ENCODE measurements around the gene TMSB10. TPM values are rescaled to one million over a fixed set of nuclear protein-coding genes. Genes with fewer than 3 reads are reported as not detected.

TMSB10 gene
- total and polyA plus RNA-seq, 2 experiments from 2014 or later: 2,879 to 2,904 TPM

DNA sequence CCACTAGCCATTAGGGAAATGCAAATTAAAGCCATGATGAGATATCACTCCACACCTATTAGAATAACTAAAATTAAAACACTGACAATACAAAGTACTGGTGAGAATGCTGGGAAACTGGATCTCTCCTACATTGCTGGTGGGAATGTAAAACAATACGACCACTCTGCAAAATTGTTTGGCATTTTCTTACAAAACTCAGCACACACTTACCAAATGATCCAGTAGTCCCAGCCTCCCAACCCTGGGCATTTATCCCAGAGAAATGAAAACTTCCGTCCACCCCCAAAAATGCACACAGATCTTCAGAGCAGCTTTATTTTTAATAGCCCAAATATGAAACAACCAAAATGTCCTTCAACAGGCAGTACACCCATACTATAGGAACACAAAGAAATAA is 8.9 kb upstream of the TMSB10 start:
- H3K27ac ChIP-seq: no peak overlapping the region
- no peaks in the 10 kb centered on the region for H3K9me3 ChIP-seq (ENCODE audit: low read depth)
- H3K27me3 ChIP-seq: no peaks in the 10 kb centered on the region
- 82% methylated on average over 2 of the region's 2 CpGs for WGBS (ENCODE audit: low lambda C conversion rate, missing lambda C conversion rate)
- H4K20me1 ChIP-seq (ENCODE audit: insufficient read depth, poor library complexity, severe bottlenecking): no peaks in the 10 kb centered on the region
- no peaks in the 10 kb centered on the region for H3K79me2 ChIP-seq
- no peak for TF ChIP-seq EZH2phosphoT487 (IDR thresholded peaks at IDR 0.05; ENCODE audit: low read depth, severe bottlenecking, unreplicated experiment)
- TF ChIP-seq EZH2 (IDR thresholded peaks at IDR 0.05; ENCODE audit: borderline replicate concordance): no peak
- TF ChIP-seq CTCF (IDR thresholded peaks at IDR 0.05; ENCODE audit: poor library complexity): no peak
- H3K4me2 ChIP-seq: no peak overlapping the region
- no peak overlapping the region for H2AFZ ChIP-seq
- H3K9me2 ChIP-seq (replicated peaks; ENCODE audit: insufficient read depth): no peaks in the 10 kb centered on the region
- no peak for DNase-seq (ENCODE audit: low spot score)
- peaks cover 10% of the 10 kb centered on the region for H3K4me1 ChIP-seq (ENCODE audit: insufficient read depth)
- no peaks in the 10 kb centered on the region for H3K36me3 ChIP-seq (replicated peaks; ENCODE audit: insufficient read depth, low read depth)
- no peak overlapping the region for H3K4me3 ChIP-seq

- H3K79me2 ChIP-seq: no peaks in the 10 kb centered on the region
- no peaks in the 10 kb centered on the region for H3K9me3 ChIP-seq (ENCODE audit: low read depth)
- no peak overlapping the region for H3K4me3 ChIP-seq
- H3K27ac ChIP-seq: peak overlapping the region; percentile 72
- TF ChIP-seq EZH2 (IDR thresholded peaks at IDR 0.05; ENCODE audit: borderline replicate concordance): no peak
- TF ChIP-seq CTCF (IDR thresholded peaks at IDR 0.05; ENCODE audit: poor library complexity): no peak
- TF ChIP-seq EZH2phosphoT487 (IDR thresholded peaks at IDR 0.05; ENCODE audit: low read depth, severe bottlenecking, unreplicated experiment): no peak
- no peaks in the 10 kb centered on the region for H4K20me1 ChIP-seq (ENCODE audit: insufficient read depth, poor library complexity, severe bottlenecking)
- peaks cover 10% of the 10 kb centered on the region for H3K4me1 ChIP-seq (ENCODE audit: insufficient read depth)
- H3K9me2 ChIP-seq (replicated peaks; ENCODE audit: insufficient read depth): no peaks in the 10 kb centered on the region
- H3K36me3 ChIP-seq (replicated peaks; ENCODE audit: insufficient read depth, low read depth): no peaks in the 10 kb centered on the region
- no peak overlapping the region for H2AFZ ChIP-seq
- no peak overlapping the region for H3K4me2 ChIP-seq
- DNase-seq (ENCODE audit: low spot score): no peak
- H3K27me3 ChIP-seq: no peaks in the 10 kb centered on the region
- 84% methylated on average over 1 of the region's 1 CpG for WGBS (ENCODE audit: low lambda C conversion rate, missing lambda C conversion rate)
Observed at GRCh38 chr2:84897773-84898172, 7.7 kb upstream of the TMSB10 start.

DNA sequence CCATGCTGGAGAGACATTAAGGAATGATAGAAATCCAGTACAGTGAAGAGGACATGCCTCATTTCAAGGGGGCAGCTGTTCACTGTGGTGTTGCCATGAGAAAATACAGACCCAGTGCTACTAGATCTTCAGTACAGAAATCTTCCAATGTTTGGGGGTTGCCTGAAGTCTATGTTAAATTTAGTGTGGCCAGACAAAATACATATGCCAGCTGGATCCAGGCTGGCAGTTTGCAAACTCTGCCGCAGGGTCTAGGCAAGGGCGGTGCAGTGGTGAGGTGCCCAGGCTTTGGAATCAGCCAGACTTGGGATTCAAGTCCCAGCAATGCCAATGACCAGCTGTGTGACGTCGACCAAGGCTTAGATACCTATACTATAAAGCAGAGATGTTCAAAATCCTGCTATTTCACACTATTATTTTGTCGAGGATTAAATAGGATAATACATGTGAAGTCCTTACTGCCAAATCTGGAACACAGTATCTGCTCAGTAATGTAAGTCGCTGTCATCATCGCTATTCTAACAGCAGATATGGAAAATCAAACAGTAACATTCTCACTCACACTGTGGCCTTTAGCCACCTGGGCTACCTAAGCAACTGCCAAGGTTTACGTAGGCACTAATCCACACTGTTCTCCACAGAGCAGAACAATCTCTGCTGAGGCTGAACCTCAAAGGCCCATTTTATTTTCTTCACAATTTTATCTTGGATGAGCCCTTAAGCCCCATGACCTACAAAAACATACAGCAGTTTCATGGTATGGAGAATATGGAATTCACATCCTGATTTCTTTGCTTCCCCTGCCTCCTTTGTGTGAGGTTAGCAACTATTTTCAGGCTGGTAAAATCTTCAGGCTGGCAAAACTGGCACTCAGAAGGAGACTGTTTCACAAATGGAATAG is 5.9 kb upstream of the TMSB10 start:
- Histone ChIP-seq H3K27ac (peak overlapping the region; percentile 72), H3K27me3 (no peaks in the 10 kb centered on the region), H2AFZ (no peak overlapping the region), H3K4me2 (no peak overlapping the region), H3K9me2 (replicated peaks; ENCODE audit: insufficient read depth) (no peaks in the 10 kb centered on the region), H4K20me1 (ENCODE audit: insufficient read depth, poor library complexity, severe bottlenecking) (no peaks in the 10 kb centered on the region), H3K36me3 (replicated peaks; ENCODE audit: insufficient read depth, low read depth) (no peaks in the 10 kb centered on the region), H3K4me1 (ENCODE audit: insufficient read depth) (peaks cover 10% of the 10 kb centered on the region), H3K79me2 (no peaks in the 10 kb centered on the region), H3K4me3 (no peak overlapping the region), H3K9me3 (ENCODE audit: low read depth) (no peaks in the 10 kb centered on the region)
- 93% methylated on average over 8 of the region's 8 CpGs for WGBS (ENCODE audit: low lambda C conversion rate, missing lambda C conversion rate)
- TF ChIP-seq CTCF (IDR thresholded peaks at IDR 0.05; ENCODE audit: poor library complexity) (no peak), EZH2phosphoT487 (IDR thresholded peaks at IDR 0.05; ENCODE audit: low read depth, severe bottlenecking, unreplicated experiment) (no peak)
- no peak for DNase-seq (ENCODE audit: low spot score)
